GM23338 (cell line): Measurements from ENCODE around the gene VSTM2A. TPM values are rescaled to one million over a fixed set of nuclear protein-coding genes. Genes with fewer than 3 reads are reported as not detected.

Experiments used
- polyA plus RNA-seq: library from polyadenylated mRNA; unstranded; fragments of >200 nt; fragmentation: Nextera tagmentation; extraction: Ambion mirVana; gene quantifications from 2 replicates; pipeline ENCODE4 v1.2.1, GENCODE V29; 2016
- small RNA-seq: library from RNA; depleted of rRNA; stranded (forward); fragments of <200 nt; gene quantifications from one replicate; pipeline ENCODE3, GENCODE V24; 2014; ENCODE audit warnings: low replicate concordance
- total RNA-seq: library from RNA; depleted of rRNA; stranded (reverse); fragments of >200 nt; shearing (Covaris generic); gene quantifications from 2 replicates; pipeline ENCODE4 v1.2.3, GENCODE V29; 2014; rRNA removed

VSTM2A gene
- total and polyA plus RNA-seq, 2 experiments from 2014 or later: 0.73 to 0.79 TPM

Small RNA genes within 50 kb of the gene (small RNA-seq; reads per million reads assigned to genes)
- not detected for gene RNU6-1125P

Other genes starting within 250 kb of the VSTM2A start
- 350 and 503 TPM in 2 replicates for gene SEC61G, start 216.8 kb downstream of the VSTM2A start, total RNA-seq
- 483 and 497 TPM in 2 replicates for gene SEC61G, start 216.8 kb downstream of the VSTM2A start, polyA plus RNA-seq